SK-N-SH (cell line): ENCODE results near the gene DNM2. TPM values are rescaled to one million over a fixed set of nuclear protein-coding genes. Genes with fewer than 3 reads are reported as not detected.

ENCODE experiments used
- CTCF ChIA-PET: fragments of 300-600, 350-600 bp; formaldehyde crosslinking; extraction: SDS; loops from one replicate; lab custom pipeline; 2021; lab: Yijun Ruan, JAX
- POLR2A ChIA-PET: fragments of 350-600 bp; sonication (Branson Sonifier 250); formaldehyde crosslinking; extraction: SDS; loops from one replicate; lab custom pipeline; 2020; ENCODE audit warnings: antibody characterized with exemption, inconsistent platforms; lab: Yijun Ruan, JAX
- DNase-seq: peaks from one replicate; pipeline ENCODE4 v3.0.0; 2012
- H2AFZ ChIP-seq: fragments of 200-600 bp; sonication (generic); 2 replicates; pipeline ENCODE4 v1.8.1; 2016; ENCODE audit warnings: antibody characterized with exemption, mild to moderate bottlenecking, low read depth
- H3F3A ChIP-seq: fragments of 200-600 bp; sonication (generic); replicated peaks from 2 replicates; pipeline ENCODE3; 2016; ENCODE audit warnings: antibody characterized with exemption, mild to moderate bottlenecking; ENCODE audit not compliant: insufficient read depth
- H3K27ac ChIP-seq, 2 experiments: fragments of 200-500 bp in 1 of 2; fragments of 200-600 bp in 1 of 2; sonication (Bioruptor generic) in 1 of 2; sonication (generic), shearing (Covaris generic) in 1 of 2; 2 replicates each; pipeline versions ENCODE4 v1.5.1 to v1.6.1; 2014 to 2016; ENCODE audit warnings: low read depth in 2 of 2, inconsistent platforms in 1 of 2, low read length in 1 of 2, mild to moderate bottlenecking in 1 of 2, mixed read lengths in 1 of 2
- H3K27me3 ChIP-seq: fragments of 200-600 bp; sonication (generic), shearing (Covaris generic); 2 replicates; pipeline ENCODE4 v1.6.1; 2016; ENCODE audit warnings: mixed run types; ENCODE audit not compliant: insufficient read depth
- H3K36me3 ChIP-seq, 2 experiments: fragments of 200-500 bp in 1 of 2; fragments of 200-600 bp in 1 of 2; sonication (Bioruptor generic) in 1 of 2; sonication (generic) in 1 of 2; replicated peaks in 1 of 2; 2 replicates each; pipeline versions ENCODE3 to v1.5.1; 2014 to 2016; ENCODE audit warnings: low read length in 1 of 2, mild to moderate bottlenecking in 1 of 2; ENCODE audit not compliant: insufficient read depth in 2 of 2, control insufficient read depth in 1 of 2
- H3K4me1 ChIP-seq, 2 experiments: fragments of 200-500 bp in 1 of 2; fragments of 200-600 bp in 1 of 2; sonication (Bioruptor generic) in 1 of 2; sonication (generic), shearing (Covaris generic) in 1 of 2; 2 replicates each; pipeline versions ENCODE4 v1.5.1 to v1.6.1; 2014 to 2016; ENCODE audit warnings: low read depth in 1 of 2, low read length in 1 of 2, mixed run types in 1 of 2; ENCODE audit not compliant: insufficient read depth in 2 of 2, control insufficient read depth in 1 of 2
- H3K4me2 ChIP-seq: fragments of 200-600 bp; sonication (generic), shearing (Covaris generic); 2 replicates; pipeline ENCODE4 v1.6.1; 2017; ENCODE audit warnings: mixed run types
- H3K4me3 ChIP-seq, 2 experiments: fragments of 200-500 bp in 1 of 2; fragments of 200-600 bp in 1 of 2; sonication (Bioruptor generic) in 1 of 2; sonication (generic), shearing (Covaris generic) in 1 of 2; 2 replicates each; pipeline versions ENCODE4 v1.5.1 to v1.8.1; 2014 to 2016; ENCODE audit warnings: low read depth in 2 of 2, inconsistent platforms in 1 of 2, low read length in 1 of 2, mild to moderate bottlenecking in 1 of 2, mixed read lengths in 1 of 2, moderate library complexity in 1 of 2
- H3K79me2 ChIP-seq: fragments of 200-600 bp; sonication (generic); 2 replicates; pipeline ENCODE4 v1.8.1; 2017; ENCODE audit warnings: mild to moderate bottlenecking; ENCODE audit not compliant: insufficient read depth
- H3K9ac ChIP-seq: fragments of 200-600 bp; sonication (generic); 2 replicates; pipeline ENCODE4 v1.6.1; 2017; ENCODE audit warnings: mixed run types
- H3K9me2 ChIP-seq: fragments of 200-600 bp; sonication (generic); 2 replicates; pipeline ENCODE4 v1.6.1; 2017; ENCODE audit warnings: mixed run types
- H3K9me3 ChIP-seq: fragments of 200-600 bp; sonication (generic); 2 replicates; pipeline ENCODE4 v1.6.1; 2017; ENCODE audit warnings: mixed run types, mild to moderate bottlenecking, moderate library complexity
- H4K20me1 ChIP-seq: fragments of 200-600 bp; sonication (generic); 2 replicates; pipeline ENCODE4 v1.6.1; 2017; ENCODE audit warnings: mild to moderate bottlenecking, mixed run types; ENCODE audit not compliant: insufficient read depth
- CTCF ChIP-seq: fragments of 200-600 bp; sonication (generic); IDR thresholded peaks from 2 replicates; pipeline ENCODE4 v1.6.1; 2017; ENCODE audit warnings: antibody characterized with exemption, mild to moderate bottlenecking, moderate library complexity
- ELF1 ChIP-seq: IDR thresholded peaks from 2 replicates; pipeline ENCODE4 v1.4.0; 2012
- GATA2 ChIP-seq: sonication (generic); formaldehyde crosslinking; IDR thresholded peaks from 2 replicates; pipeline ENCODE4 v1.5.0; 2020; ENCODE audit warnings: mild to moderate bottlenecking, missing genetic modification reagents
- JUND ChIP-seq: IDR thresholded peaks from 2 replicates; pipeline ENCODE4 v1.4.0; 2012
- MAX ChIP-seq: IDR thresholded peaks from 2 replicates; pipeline ENCODE4 v1.4.0; 2012; ENCODE audit warnings: low read depth
- MEF2A ChIP-seq: IDR thresholded peaks from 2 replicates; pipeline ENCODE4 v1.4.0; 2012; ENCODE audit warnings: low read depth, borderline replicate concordance
- MXI1 ChIP-seq: IDR thresholded peaks from 2 replicates; pipeline ENCODE4 v1.6.1; 2012; ENCODE audit warnings: mild to moderate bottlenecking, low read depth, low read length, improper control_type of control experiment
- NRF1 ChIP-seq: IDR thresholded peaks from 2 replicates; pipeline ENCODE4 v1.6.1; 2012; ENCODE audit warnings: low read depth, mild to moderate bottlenecking, low read length
- POLR2AphosphoS5 ChIP-seq: IDR thresholded peaks from 2 replicates; pipeline ENCODE4 v1.6.1; 2012; ENCODE audit warnings: low read depth, low read length
- RCOR1 ChIP-seq: fragments of 150-350 bp; IDR thresholded peaks from 2 replicates; pipeline ENCODE4 v1.6.1; 2017; ENCODE audit warnings: antibody characterized with exemption, low read length
- RFX5 ChIP-seq: IDR thresholded peaks from 2 replicates; pipeline ENCODE4 v1.6.1; 2012; ENCODE audit warnings: mild to moderate bottlenecking, improper control_type of control experiment, low read length
- RXRA ChIP-seq: IDR thresholded peaks from 2 replicates; pipeline ENCODE4 v1.4.0; 2012; ENCODE audit warnings: low read depth, mild to moderate bottlenecking, borderline replicate concordance
- SIN3A ChIP-seq: IDR thresholded peaks from 2 replicates; pipeline ENCODE4 v1.6.1; 2012; ENCODE audit warnings: low read depth, mild to moderate bottlenecking, low read length, moderate library complexity, borderline replicate concordance
- TAF1 ChIP-seq: IDR thresholded peaks from 2 replicates; pipeline ENCODE4 v1.6.1; 2012; ENCODE audit warnings: low read depth, mild to moderate bottlenecking, low read length, moderate library complexity, borderline replicate concordance
- TCF12 ChIP-seq: IDR thresholded peaks from 2 replicates; pipeline ENCODE4 v1.4.0; 2012
- YY1 ChIP-seq: IDR thresholded peaks from 2 replicates; pipeline ENCODE4 v1.4.0; 2012; ENCODE audit warnings: low read depth, mild to moderate bottlenecking
- ZBTB33 ChIP-seq: IDR thresholded peaks from 2 replicates; pipeline ENCODE4 v1.4.0; 2012; ENCODE audit warnings: low read depth, borderline replicate concordance
- WGBS: methylation state at CpG from one replicate; pipeline ENCODE4 v1.1.6; 2017; ENCODE audit warnings: low lambda C conversion rate; 5-methylcytosine and 5-hydroxymethylcytosine counted together
- polyA plus RNA-seq, 3 experiments: library from polyadenylated mRNA; depleted of rRNA; stranded (reverse); fragments of >200 nt; gene quantifications; 2 replicates each; pipeline ENCODE4 v1.2.3, GENCODE V29; 2012
- TF ChIP-seq, protein P1 (sequence below): fragments of 150-350 bp; IDR thresholded peaks from 2 replicates; pipeline ENCODE4 v1.6.1; 2016; ENCODE audit warnings: mild to moderate bottlenecking, low read depth, low read length
- TF ChIP-seq, protein P2 (sequence below): IDR thresholded peaks from 2 replicates; pipeline ENCODE4 v1.4.0; 2012; ENCODE audit warnings: low read depth, borderline replicate concordance

Gene DNM2
- polyA plus RNA-seq, 1 of the 3 experiments (the other 2 are of a cell fraction) = 52.5 TPM

- H4K20me1 ChIP-seq = peaks cover 77% of the 10 kb centered on the region
- H3K9me2 ChIP-seq = no peaks in the 10 kb centered on the region
- no peaks in the 10 kb centered on the region for H3K9me3 ChIP-seq
- no peak for TF ChIP-seq SIN3A
- TF ChIP-seq RCOR1 = no peak
- no peak for TF ChIP-seq MEF2A
- TF ChIP-seq TAF1 = no peak
- TF ChIP-seq, protein P1, sequence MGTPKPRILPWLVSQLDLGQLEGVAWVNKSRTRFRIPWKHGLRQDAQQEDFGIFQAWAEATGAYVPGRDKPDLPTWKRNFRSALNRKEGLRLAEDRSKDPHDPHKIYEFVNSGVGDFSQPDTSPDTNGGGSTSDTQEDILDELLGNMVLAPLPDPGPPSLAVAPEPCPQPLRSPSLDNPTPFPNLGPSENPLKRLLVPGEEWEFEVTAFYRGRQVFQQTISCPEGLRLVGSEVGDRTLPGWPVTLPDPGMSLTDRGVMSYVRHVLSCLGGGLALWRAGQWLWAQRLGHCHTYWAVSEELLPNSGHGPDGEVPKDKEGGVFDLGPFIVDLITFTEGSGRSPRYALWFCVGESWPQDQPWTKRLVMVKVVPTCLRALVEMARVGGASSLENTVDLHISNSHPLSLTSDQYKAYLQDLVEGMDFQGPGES = no peak
- TF ChIP-seq YY1 = no peak
- TF ChIP-seq MAX = no peak
- no peak for TF ChIP-seq RFX5
- no peak for TF ChIP-seq GATA2 (CRISPR knock-in tag)
- TF ChIP-seq, protein P2, sequence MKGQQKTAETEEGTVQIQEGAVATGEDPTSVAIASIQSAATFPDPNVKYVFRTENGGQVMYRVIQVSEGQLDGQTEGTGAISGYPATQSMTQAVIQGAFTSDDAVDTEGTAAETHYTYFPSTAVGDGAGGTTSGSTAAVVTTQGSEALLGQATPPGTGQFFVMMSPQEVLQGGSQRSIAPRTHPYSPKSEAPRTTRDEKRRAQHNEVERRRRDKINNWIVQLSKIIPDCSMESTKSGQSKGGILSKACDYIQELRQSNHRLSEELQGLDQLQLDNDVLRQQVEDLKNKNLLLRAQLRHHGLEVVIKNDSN = no peak
- TF ChIP-seq JUND = no peak
- no peak; the same call in 1 of the 2 replicates for TF ChIP-seq POLR2AphosphoS5
- no peak for TF ChIP-seq RXRA
- no peak for TF ChIP-seq NRF1
- TF ChIP-seq TCF12 = no peak
- WGBS = 88% methylated on average over 11 of the region's 21 CpGs
- peaks cover 81 to 99% of the 10 kb centered on the region in 2 experiments for H3K36me3 ChIP-seq
- H3K79me2 ChIP-seq = peaks cover 45% of the 10 kb centered on the region
- no peak overlapping the region for H3K9ac ChIP-seq
- H3K27ac ChIP-seq = no peak overlapping the region
- no peak overlapping the region for H2AFZ ChIP-seq
- CTCF ChIA-PET = interaction anchor here (2.3 to 3.1 kb wide), 3 partner anchors 12 to 103 kb away, joined by 7 to 15 read pairs (median 8); no protein-coding TSS in a partner anchor
- no peak overlapping the region for H3K4me3 ChIP-seq
- no peaks in the 10 kb centered on the region for H3K4me1 ChIP-seq
- DNase-seq = no peak
- H3K4me2 ChIP-seq = no peak overlapping the region
- no peaks in the 10 kb centered on the region for H3K27me3 ChIP-seq
- POLR2A ChIA-PET = no interaction called here
- H3F3A ChIP-seq = no peaks in the 10 kb centered on the region
These were observed 34.3 kb upstream of the DNM2 start for GRCh38 chr19:10683582-10683981.

DNA sequence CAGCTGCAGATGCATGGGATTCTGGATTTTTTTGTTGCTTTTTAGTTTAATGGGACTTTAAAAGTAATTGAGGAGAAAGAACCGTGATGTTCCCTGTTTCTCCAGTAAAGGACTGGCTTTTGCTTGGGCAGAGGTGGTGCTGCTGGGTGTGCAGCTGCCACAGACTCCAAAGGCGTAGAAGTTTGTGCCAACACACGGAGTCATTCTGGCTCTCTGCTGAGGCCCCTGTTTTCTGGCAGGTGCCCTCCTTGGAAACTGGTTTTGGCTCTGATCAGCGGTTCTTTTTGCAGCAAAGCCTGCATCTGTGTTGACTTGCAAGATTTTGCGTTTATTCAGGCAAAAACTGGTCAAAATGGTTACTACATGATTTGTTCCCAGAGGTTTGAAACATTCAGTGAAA, 32.7 kb upstream of the DNM2 start:
- H2AFZ ChIP-seq = no peak overlapping the region
- no peak for TF ChIP-seq ZBTB33
- TF ChIP-seq MEF2A = no peak
- no peak for TF ChIP-seq ELF1
- no peak for TF ChIP-seq MXI1
- TF ChIP-seq CTCF = no peak
- no peak for TF ChIP-seq TCF12
- TF ChIP-seq, protein P1 = no peak
- DNase-seq = no peak
- no peak overlapping the region for H3K4me2 ChIP-seq
- peaks cover 80% of the 10 kb centered on the region for H4K20me1 ChIP-seq
- H3K79me2 ChIP-seq = peaks cover 35% of the 10 kb centered on the region
- no peaks in the 10 kb centered on the region for H3K4me1 ChIP-seq
- H3K36me3 ChIP-seq = peaks cover 76 to 99% of the 10 kb centered on the region in 2 experiments
- H3K27me3 ChIP-seq = no peaks in the 10 kb centered on the region
- H3F3A ChIP-seq = peaks cover 6% of the 10 kb centered on the region
- H3K4me3 ChIP-seq = no peak overlapping the region
- H3K9ac ChIP-seq = no peak overlapping the region
- POLR2A ChIA-PET = no interaction called here
- no peaks in the 10 kb centered on the region for H3K9me2 ChIP-seq
- no peaks in the 10 kb centered on the region for H3K9me3 ChIP-seq
- WGBS = 99% methylated on average over 5 of the region's 5 CpGs
- CTCF ChIA-PET = interaction anchor here (2.6 kb wide), 1 partner anchor 15 kb away, joined by 8 read pairs; no protein-coding TSS in a partner anchor
- H3K27ac ChIP-seq = no peak overlapping the region
